Motor neuron (in vitro differentiated cells): Measurements from ENCODE around the gene P2RX2. TPM values are rescaled to one million over a fixed set of nuclear protein-coding genes. Genes with fewer than 3 reads are reported as not detected.

ENCODE experiments used
- ATAC-seq, 8 experiments: fragments of 200-7000 bp; cut with Tn5 transposase; replicated peaks in 6 of 8; 2 replicates each; pipeline ENCODE4 v1.8.0; 2021; ENCODE audit warnings: mild to moderate bottlenecking in 8 of 8, moderate library complexity in 8 of 8
- H3K27ac ChIP-seq, 2 donors: fragments of 250-450 bp; sonication (Bioruptor Pico); 2 replicates each; pipeline ENCODE4 v1.9.0; 2021; ENCODE audit warnings: antibody characterized with exemption in 2 of 2, mild to moderate bottlenecking in 2 of 2, moderate library complexity in 1 of 2
- H3K4me1 ChIP-seq, 2 donors: fragments of 250-450 bp; sonication (Bioruptor Pico); replicated peaks in 1 of 2; 2 replicates each; pipeline ENCODE4 v1.6.1; 2021; ENCODE audit warnings: antibody characterized with exemption in 2 of 2, mild to moderate bottlenecking in 2 of 2, moderate library complexity in 1 of 2
- H3K4me3 ChIP-seq, 5 donors: fragments of 250-450 bp; sonication (Bioruptor Pico); 2 replicates each; pipeline ENCODE4 v1.9.0; 2021; ENCODE audit warnings: antibody characterized with exemption in 5 of 5, mild to moderate bottlenecking in 5 of 5, moderate library complexity in 4 of 5
- WGBS, 10 experiments: fragments of 450-650 bp; shearing (Covaris generic); methylation state at CpG; one replicate each; pipeline ENCODE4 v1.0.0; 2022; 5-methylcytosine and 5-hydroxymethylcytosine counted together
- in situ Hi-C, 9 experiments: fragments of 400-800 bp; cut with MboI; loops; one replicate each; pipeline ENCODE4 v1.15.0; 2021; ENCODE audit warnings: low sequenced_read_pairs in 9 of 9, low pct_unique_long_range_greater_than_20kb in 2 of 9; ENCODE audit not compliant: unreplicated experiment in 9 of 9
- total RNA-seq, 8 experiments: library from RNA; unstranded; fragments of 300-600 nt; gene quantifications; 2 replicates each; pipeline versions ENCODE4 v1.2.3 to v1.2.4, GENCODE V29; 2022

Gene P2RX2
- total RNA-seq, 8 experiments from 2014 or later: 0.13 to 0.62 (median 0.17) TPM; not detected in 4

- 63 to 100% (median 84%) methylated on average over 2 to 13 of the region's 32 CpGs; no CpG with 5 or more reads in 5 of the 10 experiments for WGBS, 10 experiments
- H3K4me3 ChIP-seq: no peak overlapping the region
- no peak for ATAC-seq
- H3K27ac ChIP-seq: no peak overlapping the region
- in situ Hi-C loops: loop anchor here in 3 of 9 experiments (25.0 kb wide), 2 partner anchors 213 to 463 kb away; no protein-coding TSS in a partner anchor
- H3K4me1 ChIP-seq: peaks cover 7 to 12% of the 10 kb centered on the region in 2 donors
These were observed 6.5 kb downstream of the P2RX2 start for GRCh38 chr12:132624910-132625630.

GRCh38 chr12:132625731-132626430 is 7.3 kb downstream of the P2RX2 start:
- WGBS, 10 experiments: 90 to 100% (median 97%) methylated on average over 4 to 11 of the region's 24 CpGs; no CpG with 5 or more reads in 4 of the 10 experiments
- H3K4me1 ChIP-seq: peaks cover 7 to 12% of the 10 kb centered on the region in 2 donors
- in situ Hi-C loops: no loop called here
- no peak overlapping the region for H3K4me3 ChIP-seq
- no peak for ATAC-seq
- H3K27ac ChIP-seq: no peak overlapping the region

GRCh38 chr12:132629330-132629729 is 10.8 kb downstream of the P2RX2 start:
- WGBS, 10 experiments: 69 to 100% (median 100%) methylated on average over 1 to 6 of the region's 6 CpGs; no CpG with 5 or more reads in 3 of the 10 experiments
- no peak for ATAC-seq
- Histone ChIP-seq H3K4me3 (no peak overlapping the region), H3K27ac (no peak overlapping the region), H3K4me1 (no peaks in the 10 kb centered on the region)
- in situ Hi-C loops: no loop called here

GRCh38 chr12:132630672-132631071 is 12.1 kb downstream of the P2RX2 start:
- 78 to 100% (median 93%) methylated on average over 1 to 4 of the region's 6 CpGs; no CpG with 5 or more reads in 2 of the 10 experiments for whole genome bisulfite sequencing, 10 experiments

GRCh38 chr12:132631666-132632065 is 13.1 kb downstream of the P2RX2 start:
- Histone ChIP-seq H3K4me3 (no peak overlapping the region), H3K4me1 (no peaks in the 10 kb centered on the region), H3K27ac (no peak overlapping the region)
- in situ Hi-C loops: no loop called here
- ATAC-seq: no peak
- 83 to 98% (median 91%) methylated on average over 1 to 9 of the region's 11 CpGs; no CpG with 5 or more reads in 7 of the 10 experiments for WGBS, 10 experiments

More at GRCh38 chr12:132630672-132631071, 12.1 kb downstream of the P2RX2 start:
- Histone ChIP-seq H3K4me1 (no peaks in the 10 kb centered on the region), H3K4me3 (no peak overlapping the region), H3K27ac (no peak overlapping the region)
- no peak for ATAC-seq
- in situ Hi-C loops: no loop called here

- in situ Hi-C loops: no loop called here
- Histone ChIP-seq H3K27ac (no peak overlapping the region), H3K4me1 (no peaks in the 10 kb centered on the region), H3K4me3 (no peak overlapping the region)
- ATAC-seq: no peak
- WGBS, 10 experiments: 70 to 100% (median 95%) methylated on average over 2 to 11 of the region's 17 CpGs; no CpG with 5 or more reads in 1 of the 10 experiments
These were observed 14.1 kb downstream of the P2RX2 start for GRCh38 chr12:132632521-132633228.

- WGBS, 10 experiments: 60 to 100% (median 93%) methylated on average over 1 to 7 of the region's 8 CpGs; no CpG with 5 or more reads in 1 of the 10 experiments
- no peak for ATAC-seq
- Histone ChIP-seq H3K27ac (no peak overlapping the region), H3K4me3 (no peak overlapping the region), H3K4me1 (peaks cover 1 to 3% of the 10 kb centered on the region in 2 donors)
- in situ Hi-C loops: no loop called here
These were observed 14.8 kb downstream of the P2RX2 start for GRCh38 chr12:132633398-132633797.

GRCh38 chr12:132633901-132634300 is 15.3 kb downstream of the P2RX2 start:
- peaks cover 6 to 8% of the 10 kb centered on the region in 2 donors for H3K4me1 ChIP-seq
- H3K4me3 ChIP-seq: no peak overlapping the region
- in situ Hi-C loops: no loop called here
- H3K27ac ChIP-seq: no peak overlapping the region
- WGBS, 10 experiments: 50 to 100% (median 82%) methylated on average over 2 to 3 of the region's 10 CpGs; no CpG with 5 or more reads in 5 of the 10 experiments
- ATAC-seq: peak in 4 of 8 experiments; percentile 14 to 47 (median 34)

GRCh38 chr12:132634411-132634990 is 15.9 kb downstream of the P2RX2 start:
- Histone ChIP-seq H3K27ac (no peak overlapping the region), H3K4me1 (peaks cover 8 to 9% of the 10 kb centered on the region in 2 donors), H3K4me3 (no peak overlapping the region)
- in situ Hi-C loops: no loop called here
- WGBS, 10 experiments: 93 to 100% (median 100%) methylated on average over 1 to 4 of the region's 21 CpGs; no CpG with 5 or more reads in 3 of the 10 experiments
- ATAC-seq: no peak

- 94 to 100% (median 98%) methylated on average over 3 to 19 of the region's 29 CpGs; no CpG with 5 or more reads in 3 of the 10 experiments for WGBS, 10 experiments
- Histone ChIP-seq H3K4me3 (no peak overlapping the region), H3K4me1 (peaks cover 8 to 9% of the 10 kb centered on the region in 2 donors), H3K27ac (no peak overlapping the region)
- in situ Hi-C loops: no loop called here
- no peak for ATAC-seq
These were observed 16.7 kb downstream of the P2RX2 start for GRCh38 chr12:132635076-132635955.

- H3K4me3 ChIP-seq: no peak overlapping the region
- in situ Hi-C loops: no loop called here
- H3K4me1 ChIP-seq: peaks cover 8 to 9% of the 10 kb centered on the region in 2 donors
- ATAC-seq: no peak
- 50 to 97% (median 90%) methylated on average over 2 to 8 of the region's 18 CpGs; no CpG with 5 or more reads in 3 of the 10 experiments for WGBS, 10 experiments
- H3K27ac ChIP-seq: no peak overlapping the region
These were observed 19.2 kb downstream of the P2RX2 start for GRCh38 chr12:132637811-132638210.
